RWPE2 (cell line): ENCODE data around the gene TPI1.
A peak's percentile ranks its signal among the peaks of the same experiment; 100 is the strongest.

Experiments used
- ATAC-seq: fragments of 200-7000 bp; cut with Tn5 transposase; 3 replicates; pipeline ENCODE4 v1.9.1; 2021; ENCODE audit warnings: low read depth
- DNase-seq: peaks from one replicate; pipeline ENCODE4 v3.0.0-alpha.2; 2020; ENCODE audit warnings: low spot score
- H3K27ac ChIP-seq: fragments of 450-650 bp; 2 replicates; pipeline ENCODE4 v1.5.1; 2017; ENCODE audit warnings: mild to moderate bottlenecking; ENCODE audit not compliant: poor library complexity, severe bottlenecking
- H3K27me3 ChIP-seq: fragments of 250-450 bp; sonication (Bioruptor Pico); 2 replicates; pipeline ENCODE4 v1.5.1; 2021; ENCODE audit warnings: mild to moderate bottlenecking, moderate library complexity; ENCODE audit not compliant: insufficient read depth, poor library complexity, severe bottlenecking
- H3K36me3 ChIP-seq: fragments of 250-450 bp; sonication (Bioruptor Pico); 2 replicates; pipeline ENCODE4 v1.5.1; 2020; ENCODE audit warnings: low read depth, mild to moderate bottlenecking, moderate library complexity
- H3K4me1 ChIP-seq: fragments of 250-450 bp; sonication (Bioruptor Pico); 2 replicates; pipeline ENCODE4 v1.5.1; 2021; ENCODE audit warnings: mild to moderate bottlenecking, moderate library complexity; ENCODE audit not compliant: insufficient read depth, poor library complexity, severe bottlenecking
- H3K4me3 ChIP-seq: fragments of 250-450 bp; sonication (Bioruptor Pico); 2 replicates; pipeline ENCODE4 v1.5.1; 2021; ENCODE audit warnings: mild to moderate bottlenecking, moderate library complexity; ENCODE audit not compliant: severe bottlenecking
- H3K9me3 ChIP-seq: fragments of 250-450 bp; sonication (Bioruptor Pico); 2 replicates; pipeline ENCODE4 v1.5.1; 2021; ENCODE audit warnings: mild to moderate bottlenecking, moderate library complexity; ENCODE audit not compliant: severe bottlenecking
- CTCF ChIP-seq: fragments of 450-650 bp; IDR thresholded peaks from one replicate; pipeline ENCODE4 v1.5.1; 2017; ENCODE audit warnings: mild to moderate bottlenecking, moderate library complexity; ENCODE audit not compliant: poor library complexity, severe bottlenecking

Gene TPI1

DNA sequence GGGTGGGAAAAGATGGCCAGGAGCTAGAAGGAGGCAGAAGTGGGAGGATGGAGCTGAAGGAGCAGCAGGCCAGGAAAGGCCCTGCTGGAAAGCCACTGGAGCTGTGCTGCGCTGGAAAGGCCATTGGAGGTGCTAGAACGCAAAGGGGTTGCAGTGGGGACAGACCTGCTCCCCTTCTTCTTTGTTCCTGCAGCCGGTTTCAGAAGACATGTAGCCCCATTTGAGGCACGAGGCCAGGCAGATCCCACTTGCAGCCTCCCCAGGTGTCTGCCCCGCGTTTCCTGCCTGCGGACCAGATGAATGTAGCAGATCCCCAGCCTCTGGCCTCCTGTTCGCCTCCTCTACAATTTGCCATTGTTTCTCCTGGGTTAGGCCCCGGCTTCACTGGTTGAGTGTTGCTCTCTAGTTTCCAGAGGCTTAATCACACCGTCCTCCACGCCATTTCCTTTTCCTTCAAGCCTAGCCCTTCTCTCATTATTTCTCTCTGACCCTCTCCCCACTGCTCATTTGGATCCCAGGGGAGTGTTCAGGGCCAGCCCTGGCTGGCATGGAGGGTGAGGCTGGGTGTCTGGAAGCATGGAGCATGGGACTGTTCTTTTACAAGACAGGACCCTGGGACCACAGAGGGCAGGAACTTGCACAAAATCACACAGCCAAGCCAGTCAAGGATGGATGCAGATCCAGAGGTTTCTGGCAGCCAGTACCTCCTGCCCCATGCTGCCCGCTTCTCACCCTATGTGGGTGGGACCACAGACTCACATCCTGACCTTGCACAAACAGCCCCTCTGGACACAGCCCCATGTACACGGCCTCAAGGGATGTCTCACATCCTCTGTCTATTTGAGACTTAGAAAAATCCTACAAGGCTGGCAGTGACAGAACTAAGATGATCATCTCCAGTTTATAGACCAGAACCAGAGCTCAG is 48.0 kb upstream of the TPI1 start:
- no peak for DNase-seq
- no peak for TF ChIP-seq CTCF
- peak; percentile 5; the same call in 1 of the 3 replicates for ATAC-seq
- Histone ChIP-seq H3K4me1 (no peaks in the 10 kb centered on the region), H3K27me3 (peaks cover 20% of the 10 kb centered on the region), H3K27ac (no peak overlapping the region), H3K36me3 (no peaks in the 10 kb centered on the region), H3K9me3 (no peaks in the 10 kb centered on the region), H3K4me3 (no peak overlapping the region)

DNA sequence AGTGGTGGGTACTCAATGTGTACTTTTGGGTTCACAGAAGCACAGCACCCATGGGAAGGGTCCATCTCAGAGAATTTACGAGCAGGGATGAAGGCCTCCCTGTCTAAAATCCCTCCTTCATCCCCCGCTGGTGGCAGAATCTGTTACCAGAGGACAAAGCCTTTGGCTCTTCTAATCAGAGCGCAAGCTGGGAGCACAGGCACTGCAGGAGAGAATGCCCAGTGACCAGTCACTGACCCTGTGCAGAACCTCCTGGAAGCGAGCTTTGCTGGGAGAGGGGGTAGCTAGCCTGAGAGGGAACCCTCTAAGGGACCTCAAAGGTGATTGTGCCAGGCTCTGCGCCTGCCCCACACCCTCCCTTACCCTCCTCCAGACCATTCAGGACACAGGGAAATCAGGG is 47.2 kb upstream of the TPI1 start:
- no peak for DNase-seq
- TF ChIP-seq CTCF = no peak
- no peak for ATAC-seq
- Histone ChIP-seq H3K27ac (no peak overlapping the region), H3K4me1 (no peaks in the 10 kb centered on the region), H3K27me3 (peaks cover 20% of the 10 kb centered on the region), H3K4me3 (no peak overlapping the region), H3K9me3 (no peaks in the 10 kb centered on the region), H3K36me3 (no peaks in the 10 kb centered on the region)

- H3K27me3 ChIP-seq = peaks cover 20% of the 10 kb centered on the region
- no peak within 1 kb of the TSS for H3K4me3 ChIP-seq
- DNase-seq = no peak
- no peaks in the 10 kb centered on the region for H3K4me1 ChIP-seq
- no peak within 1 kb of the TSS for H3K27ac ChIP-seq
- H3K9me3 ChIP-seq = no peaks in the 10 kb centered on the region
- TF ChIP-seq CTCF = no peak
- H3K36me3 ChIP-seq = no peaks in the 10 kb centered on the region
- ATAC-seq = peak; percentile 10; the same call in 2 of the 3 replicates
Measured at GRCh38 chr12:6821591-6822425, 45.5 kb upstream of the TPI1 start, which contains the start of gene GPR162. TSS of gene GPR162 (plus strand) at chr12:6821821. CDS start at chr12:6823899, 2,078 bp downstream.

DNA sequence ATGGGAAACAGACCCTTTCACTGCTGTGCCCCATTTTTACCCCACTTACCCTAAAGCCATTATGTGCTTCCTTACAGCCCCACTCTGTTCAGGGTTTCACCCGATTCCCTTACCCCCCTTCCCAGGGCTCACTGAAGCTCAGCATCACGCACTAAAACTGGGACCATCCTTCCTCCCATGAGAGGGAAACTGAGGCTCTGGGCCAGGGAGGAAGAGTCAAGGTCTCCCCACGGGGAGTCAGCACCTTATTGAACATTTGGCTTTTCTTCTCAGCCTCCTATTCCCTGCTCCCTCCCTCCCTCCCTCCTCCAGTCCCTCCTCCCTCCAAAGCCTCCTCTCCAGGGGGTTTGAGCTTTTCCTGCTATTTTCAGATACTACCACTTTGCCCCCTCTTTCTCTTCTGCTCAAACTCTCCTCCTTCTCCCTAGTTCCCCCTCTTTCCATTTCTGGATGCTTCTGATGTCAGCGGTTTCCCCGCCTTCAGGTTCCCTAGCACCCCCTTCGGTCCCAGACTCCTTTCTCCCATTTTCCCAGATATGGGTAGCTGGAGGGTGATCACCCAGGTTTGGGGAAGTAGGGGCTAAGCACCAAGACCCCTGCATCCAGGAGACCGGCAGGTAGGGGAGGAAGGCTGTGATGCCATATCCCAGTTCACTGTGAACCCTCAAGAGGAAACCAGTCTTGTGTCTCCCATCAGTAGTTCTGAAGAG is 44.8 kb upstream of the TPI1 start:
- Histone ChIP-seq H3K27me3 (peaks cover 20% of the 10 kb centered on the region), H3K27ac (no peak overlapping the region), H3K4me1 (peaks cover 3% of the 10 kb centered on the region), H3K9me3 (no peaks in the 10 kb centered on the region), H3K36me3 (no peaks in the 10 kb centered on the region), H3K4me3 (no peak overlapping the region)
- DNase-seq (no peak), ATAC-seq (no peak)
- no peak for TF ChIP-seq CTCF
